Osteocyte (in vitro differentiated cells): ENCODE data around the gene TEX36. TPM values are rescaled to one million over a fixed set of nuclear protein-coding genes. Genes with fewer than 3 reads are reported as not detected.

ENCODE experiments used
- DNase-seq: peaks from one replicate; pipeline ENCODE4 v3.0.0; 2021; ENCODE audit warnings: mixed read lengths; ENCODE audit not compliant: unreplicated experiment; ENCODE audit errors: extremely low spot score
- H3K27ac Mint-ChIP-seq: one replicate; pipeline ENCODE4 v1.8.0; 2021; ENCODE audit warnings: mild to moderate bottlenecking, mixed read lengths; ENCODE audit not compliant: unreplicated experiment
- H3K27me3 Mint-ChIP-seq: one replicate; pipeline ENCODE4 v1.8.0; 2021; ENCODE audit warnings: mixed read lengths; ENCODE audit not compliant: unreplicated experiment
- H3K36me3 Mint-ChIP-seq: one replicate; pipeline ENCODE4 v1.8.0; 2021; ENCODE audit warnings: mixed read lengths; ENCODE audit not compliant: unreplicated experiment
- H3K4me1 Mint-ChIP-seq: one replicate; pipeline ENCODE4 v1.8.0; 2021; ENCODE audit warnings: mixed read lengths; ENCODE audit not compliant: unreplicated experiment
- H3K4me3 Mint-ChIP-seq: one replicate; pipeline ENCODE4 v1.8.0; 2021; ENCODE audit warnings: mild to moderate bottlenecking, moderate library complexity, mixed read lengths; ENCODE audit not compliant: unreplicated experiment
- H3K9me3 Mint-ChIP-seq: one replicate; pipeline ENCODE4 v1.8.0; 2021; ENCODE audit warnings: mixed read lengths; ENCODE audit not compliant: unreplicated experiment
- total RNA-seq: library from RNA; stranded (reverse); gene quantifications from 2 replicates; pipeline ENCODE4 v1.2.1, GENCODE V29; 2021
- TF ChIP-seq, protein P1 (sequence below): fragments of 200-600 bp; sonication (generic); IDR thresholded peaks from 2 replicates; pipeline ENCODE4 v1.5.0; 2021; ENCODE audit warnings: antibody characterized with exemption, mild to moderate bottlenecking, moderate library complexity

The TEX36 gene
- total RNA-seq, 1 donor from 2014 or later: not detected

DNA sequence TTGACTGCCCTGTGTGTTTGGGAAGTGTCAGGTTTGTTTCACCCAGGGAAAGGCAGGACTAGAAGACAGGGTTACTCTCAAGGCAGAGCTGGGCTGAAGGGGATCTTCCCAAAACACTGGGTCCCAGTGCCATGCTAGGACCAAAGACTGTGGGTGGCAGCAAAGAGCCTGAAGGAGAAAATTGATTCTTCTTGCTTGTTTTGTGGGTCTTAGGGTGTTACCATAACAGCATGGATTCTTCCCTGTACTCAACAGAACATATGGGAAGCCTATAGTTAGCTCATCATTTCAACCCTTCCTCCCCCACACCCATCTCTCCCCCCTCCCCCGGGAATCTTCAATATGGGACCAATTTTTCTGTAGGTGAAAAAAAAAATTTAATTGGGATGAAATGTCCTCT, 42.3 kb downstream of the TEX36 start:
- Mint-ChIP-seq H3K9me3 (no peaks in the 10 kb centered on the region), H3K36me3 (no peaks in the 10 kb centered on the region), H3K4me1 (no peaks in the 10 kb centered on the region), H3K27me3 (peaks cover 15% of the 10 kb centered on the region), H3K27ac (no peak overlapping the region), H3K4me3 (no peak overlapping the region)
- no peak for DNase-seq
- TF ChIP-seq, protein P1, sequence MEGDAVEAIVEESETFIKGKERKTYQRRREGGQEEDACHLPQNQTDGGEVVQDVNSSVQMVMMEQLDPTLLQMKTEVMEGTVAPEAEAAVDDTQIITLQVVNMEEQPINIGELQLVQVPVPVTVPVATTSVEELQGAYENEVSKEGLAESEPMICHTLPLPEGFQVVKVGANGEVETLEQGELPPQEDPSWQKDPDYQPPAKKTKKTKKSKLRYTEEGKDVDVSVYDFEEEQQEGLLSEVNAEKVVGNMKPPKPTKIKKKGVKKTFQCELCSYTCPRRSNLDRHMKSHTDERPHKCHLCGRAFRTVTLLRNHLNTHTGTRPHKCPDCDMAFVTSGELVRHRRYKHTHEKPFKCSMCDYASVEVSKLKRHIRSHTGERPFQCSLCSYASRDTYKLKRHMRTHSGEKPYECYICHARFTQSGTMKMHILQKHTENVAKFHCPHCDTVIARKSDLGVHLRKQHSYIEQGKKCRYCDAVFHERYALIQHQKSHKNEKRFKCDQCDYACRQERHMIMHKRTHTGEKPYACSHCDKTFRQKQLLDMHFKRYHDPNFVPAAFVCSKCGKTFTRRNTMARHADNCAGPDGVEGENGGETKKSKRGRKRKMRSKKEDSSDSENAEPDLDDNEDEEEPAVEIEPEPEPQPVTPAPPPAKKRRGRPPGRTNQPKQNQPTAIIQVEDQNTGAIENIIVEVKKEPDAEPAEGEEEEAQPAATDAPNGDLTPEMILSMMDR: no peak

DNA sequence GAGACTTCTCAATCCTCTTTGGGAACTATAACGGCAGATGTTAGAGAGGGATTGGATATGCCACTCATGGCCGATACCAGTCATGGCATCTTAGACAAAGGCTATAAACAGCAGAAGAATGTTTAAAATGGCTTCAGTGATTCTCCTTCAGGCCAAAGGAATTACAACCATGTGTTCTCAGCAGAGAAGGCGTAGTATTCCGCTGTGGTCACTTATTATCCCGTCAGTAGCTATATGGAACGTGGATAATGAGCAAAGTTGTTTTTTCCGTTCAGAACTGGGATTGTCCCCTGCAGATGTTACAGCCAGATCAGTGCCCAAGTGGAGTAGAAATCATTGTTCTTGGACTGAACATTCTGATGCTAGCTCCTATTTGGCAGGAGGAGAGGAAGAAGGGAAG, 43.1 kb downstream of the TEX36 start:
- Mint-ChIP-seq H3K27me3 (peaks cover 15% of the 10 kb centered on the region), H3K36me3 (no peaks in the 10 kb centered on the region), H3K4me3 (no peak overlapping the region), H3K27ac (no peak overlapping the region), H3K4me1 (no peaks in the 10 kb centered on the region), H3K9me3 (no peaks in the 10 kb centered on the region)
- TF ChIP-seq, protein P1: no peak
- DNase-seq: no peak

DNA sequence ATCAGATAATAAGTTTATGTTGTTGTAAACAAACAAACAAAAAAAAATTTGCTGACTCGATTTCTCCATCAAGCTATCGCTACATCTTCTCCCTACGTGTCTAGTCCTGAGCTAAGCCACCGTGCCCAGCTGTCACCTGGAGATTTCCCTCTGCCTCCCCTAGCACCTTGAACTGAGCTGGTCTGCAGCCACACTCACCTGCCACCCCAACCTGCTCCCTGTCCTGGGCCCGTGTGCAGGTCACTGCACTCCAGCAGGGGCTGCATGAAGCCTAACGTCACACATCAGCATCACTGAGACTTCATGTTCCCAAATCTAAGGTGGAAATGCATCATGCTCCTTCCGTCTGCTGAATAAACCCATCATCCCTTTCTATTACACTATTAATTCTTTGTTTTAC, 44.4 kb downstream of the TEX36 start:
- Mint-ChIP-seq H3K4me3 (no peak overlapping the region), H3K27ac (no peak overlapping the region), H3K36me3 (no peaks in the 10 kb centered on the region), H3K9me3 (no peaks in the 10 kb centered on the region), H3K27me3 (peaks cover 16% of the 10 kb centered on the region), H3K4me1 (no peaks in the 10 kb centered on the region)
- DNase-seq: no peak
- TF ChIP-seq, protein P1: no peak

DNA sequence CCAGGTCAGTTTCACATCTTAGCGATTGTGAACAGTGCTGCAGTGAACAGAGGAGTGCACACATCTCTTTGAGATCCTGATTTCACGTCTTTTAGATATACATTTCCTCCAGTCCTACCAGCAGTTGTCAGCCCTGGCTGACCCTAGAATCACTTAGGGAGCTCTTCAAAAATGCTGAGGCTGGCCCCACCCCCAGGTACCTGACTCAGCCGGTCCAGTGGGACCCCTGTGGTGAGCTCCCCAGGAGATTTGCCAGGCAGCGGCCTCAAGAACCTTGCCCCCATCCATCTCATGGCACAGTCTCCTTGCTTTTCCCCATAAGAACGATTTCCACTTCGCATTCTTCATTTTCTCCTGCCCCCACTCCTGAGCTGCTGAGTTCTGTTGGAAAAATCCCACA, 45.5 kb downstream of the TEX36 start:
- Mint-ChIP-seq H3K27ac (no peak overlapping the region), H3K4me1 (no peaks in the 10 kb centered on the region), H3K27me3 (peaks cover 19% of the 10 kb centered on the region), H3K36me3 (no peaks in the 10 kb centered on the region), H3K4me3 (no peak overlapping the region), H3K9me3 (no peaks in the 10 kb centered on the region)
- DNase-seq: no peak
- TF ChIP-seq, protein P1: no peak

DNA sequence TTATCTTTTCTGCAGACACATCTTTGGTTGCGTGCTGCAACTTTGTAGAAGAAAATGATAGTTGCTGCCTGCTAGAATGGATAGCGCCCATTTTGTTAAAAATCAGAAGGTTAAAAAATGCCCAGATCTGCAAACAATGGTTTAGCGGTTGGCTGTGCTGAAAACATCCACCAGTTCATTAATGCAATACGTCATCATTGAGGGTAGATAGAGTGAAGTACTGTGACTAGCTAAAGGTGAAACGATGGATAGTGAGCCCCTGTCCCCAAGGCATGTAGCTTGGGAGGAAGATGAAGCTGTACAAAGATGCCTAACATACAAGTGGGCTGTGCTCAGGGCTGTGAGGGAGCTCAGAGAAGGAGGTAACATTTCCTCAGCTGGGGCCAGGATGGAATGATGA, 48.4 kb downstream of the TEX36 start:
- Mint-ChIP-seq H3K4me3 (no peak overlapping the region), H3K9me3 (no peaks in the 10 kb centered on the region), H3K4me1 (no peaks in the 10 kb centered on the region), H3K27ac (no peak overlapping the region), H3K27me3 (peaks cover 20% of the 10 kb centered on the region), H3K36me3 (no peaks in the 10 kb centered on the region)
- TF ChIP-seq, protein P1: no peak
- DNase-seq: no peak
